Testis (tissue), 2 donors: ENCODE data around the gene PTGER4.
"Not testable (repeated sequence)": the region's sequence is repeated elsewhere in the genome, so short reads cannot be mapped to it uniquely, and the experiment has no call there.

ENCODE experiments used
- CTCF ChIP-seq, 3 experiments: fragments of 450-650 bp in 2 of 3; fragments of 200-600 bp in 1 of 3; sonication (generic) in 1 of 3; IDR thresholded peaks; one replicate each; pipeline ENCODE4 v1.5.1; 2016 to 2019; ENCODE audit warnings: antibody characterized with exemption in 3 of 3, mild to moderate bottlenecking in 2 of 3, moderate library complexity in 1 of 3
- POLR2A ChIP-seq: fragments of 450-650 bp; IDR thresholded peaks from one replicate; pipeline ENCODE4 v1.6.1; 2017; ENCODE audit warnings: antibody characterized with exemption, mild to moderate bottlenecking, moderate library complexity

DNA sequence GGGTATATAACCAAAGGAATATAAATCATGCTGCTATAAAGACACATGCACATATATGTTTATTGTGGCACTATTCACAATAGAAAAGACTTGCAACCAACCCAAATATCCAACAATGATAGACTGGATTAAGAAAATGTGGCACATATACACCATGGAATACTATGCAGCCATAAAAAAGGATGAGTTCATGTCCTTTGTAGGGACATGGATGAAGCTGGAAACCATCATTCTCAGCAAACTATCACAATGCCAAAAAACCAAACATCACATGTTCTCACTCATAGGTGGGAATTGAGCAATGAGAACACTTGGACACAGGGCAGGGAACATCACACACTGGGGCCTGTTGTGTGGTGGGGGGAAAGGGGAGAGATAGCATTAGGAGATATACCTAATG, 30.9 kb downstream of the PTGER4 start:
- TF ChIP-seq CTCF (IDR thresholded peaks at IDR 0.05); POLR2A: not testable (repeated sequence)
